ENCODE data around the gene TRIM15. TPM values are rescaled to one million over a fixed set of nuclear protein-coding genes. Genes with fewer than 3 reads are reported as not detected.

The TRIM15 gene
- total and polyA plus RNA-seq, 9 donors = 0.72 TPM; not detected in 8

GRCh38 chr6:30121446-30122366 is 41.6 kb upstream of the TRIM15 start:
- no peak overlapping the region for H3K4me3 ChIP-seq
- H3K27ac ChIP-seq = no peak overlapping the region
- H3K9me3 ChIP-seq = no peaks in the 10 kb centered on the region
- no peaks in the 10 kb centered on the region for H3K27me3 ChIP-seq
- 66 to 71% (median 69%) methylated on average over 10 of the region's 10 CpGs for WGBS, 3 donors
- no peaks in the 10 kb centered on the region for H3K4me1 ChIP-seq (ENCODE audit: insufficient read depth)
- H3K36me3 ChIP-seq = no peaks in the 10 kb centered on the region
- intact Hi-C loops (cut with DNase I) = no loop called here
- TF ChIP-seq POLR2A (IDR thresholded peaks at IDR 0.05) (no peak), EP300 (IDR thresholded peaks at IDR 0.05) (no peak)
- TF ChIP-seq, protein P1, sequence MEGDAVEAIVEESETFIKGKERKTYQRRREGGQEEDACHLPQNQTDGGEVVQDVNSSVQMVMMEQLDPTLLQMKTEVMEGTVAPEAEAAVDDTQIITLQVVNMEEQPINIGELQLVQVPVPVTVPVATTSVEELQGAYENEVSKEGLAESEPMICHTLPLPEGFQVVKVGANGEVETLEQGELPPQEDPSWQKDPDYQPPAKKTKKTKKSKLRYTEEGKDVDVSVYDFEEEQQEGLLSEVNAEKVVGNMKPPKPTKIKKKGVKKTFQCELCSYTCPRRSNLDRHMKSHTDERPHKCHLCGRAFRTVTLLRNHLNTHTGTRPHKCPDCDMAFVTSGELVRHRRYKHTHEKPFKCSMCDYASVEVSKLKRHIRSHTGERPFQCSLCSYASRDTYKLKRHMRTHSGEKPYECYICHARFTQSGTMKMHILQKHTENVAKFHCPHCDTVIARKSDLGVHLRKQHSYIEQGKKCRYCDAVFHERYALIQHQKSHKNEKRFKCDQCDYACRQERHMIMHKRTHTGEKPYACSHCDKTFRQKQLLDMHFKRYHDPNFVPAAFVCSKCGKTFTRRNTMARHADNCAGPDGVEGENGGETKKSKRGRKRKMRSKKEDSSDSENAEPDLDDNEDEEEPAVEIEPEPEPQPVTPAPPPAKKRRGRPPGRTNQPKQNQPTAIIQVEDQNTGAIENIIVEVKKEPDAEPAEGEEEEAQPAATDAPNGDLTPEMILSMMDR (IDR thresholded peaks at IDR 0.05) = no peak
- DNase-seq = no peak

DNA sequence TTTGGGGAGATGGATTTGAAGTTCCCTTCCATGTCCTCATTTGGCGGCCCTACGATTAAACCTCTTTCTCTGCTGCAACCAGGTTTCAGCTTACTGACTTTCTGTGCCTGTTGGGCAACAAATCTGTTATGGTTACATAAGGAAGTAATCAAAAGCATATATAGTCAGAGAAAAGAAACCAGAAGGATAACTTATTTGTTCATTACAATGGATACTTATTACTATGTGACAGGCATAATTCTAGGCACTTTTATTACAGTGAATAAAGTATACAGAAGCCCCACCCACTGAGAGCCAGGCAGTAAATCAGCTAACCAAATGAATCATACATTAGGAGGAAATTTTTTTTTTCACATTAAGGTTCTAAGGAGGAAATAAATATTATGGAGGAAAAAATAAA is 40.8 kb upstream of the TRIM15 start:
- Histone ChIP-seq H3K9me3 (no peaks in the 10 kb centered on the region), H3K36me3 (no peaks in the 10 kb centered on the region), H3K27me3 (no peaks in the 10 kb centered on the region), H3K4me1 (ENCODE audit: insufficient read depth) (no peaks in the 10 kb centered on the region), H3K27ac (no peak overlapping the region), H3K4me3 (no peak overlapping the region)
- DNase-seq = no peak
- intact Hi-C loops (cut with DNase I) = no loop called here
- 25 to 79% (median 36%) methylated on average over 2 of the region's 2 CpGs for WGBS, 3 donors
- TF ChIP-seq POLR2A (IDR thresholded peaks at IDR 0.05) = no peak
- TF ChIP-seq, protein P1 (IDR thresholded peaks at IDR 0.05) = no peak
- no peak for TF ChIP-seq EP300 (IDR thresholded peaks at IDR 0.05)

- H3K27me3 ChIP-seq = peaks cover 5% of the 10 kb centered on the region
- no peak for DNase-seq
- WGBS, 3 donors = 2 to 6% (median 6%) methylated on average over 50 of the region's 50 CpGs
- TF ChIP-seq EP300 (IDR thresholded peaks at IDR 0.05) (no peak), POLR2A (IDR thresholded peaks at IDR 0.05) (no peak)
- TF ChIP-seq, protein P1 (IDR thresholded peaks at IDR 0.05) = no peak
- H3K9me3 ChIP-seq = no peaks in the 10 kb centered on the region
- no peaks in the 10 kb centered on the region for H3K4me1 ChIP-seq (ENCODE audit: insufficient read depth)
- H3K4me3 ChIP-seq = no peak overlapping the region
- no peak overlapping the region for H3K27ac ChIP-seq
- no peaks in the 10 kb centered on the region for H3K36me3 ChIP-seq
- intact Hi-C loops (cut with DNase I) = loop anchor here in 1 of 4 donors (2.0 kb wide), 1 partner anchor 25 kb away; no protein-coding TSS in a partner anchor
Measured at GRCh38 chr6:30127238-30128093, 35.9 kb upstream of the TRIM15 start.

All from ovary (tissue), 9 donors.